ENCODE results near the gene GPR173.

Gene GPR173

GRCh38 chrX:53048169-53049126 is at the start of gene GPR173:
Gene GPR173, plus strand, starts transcription at chrX:53048789. Its CDS starts 27,833 bp downstream, at chrX:53076622.
- DNase-seq: no peak

DNA sequence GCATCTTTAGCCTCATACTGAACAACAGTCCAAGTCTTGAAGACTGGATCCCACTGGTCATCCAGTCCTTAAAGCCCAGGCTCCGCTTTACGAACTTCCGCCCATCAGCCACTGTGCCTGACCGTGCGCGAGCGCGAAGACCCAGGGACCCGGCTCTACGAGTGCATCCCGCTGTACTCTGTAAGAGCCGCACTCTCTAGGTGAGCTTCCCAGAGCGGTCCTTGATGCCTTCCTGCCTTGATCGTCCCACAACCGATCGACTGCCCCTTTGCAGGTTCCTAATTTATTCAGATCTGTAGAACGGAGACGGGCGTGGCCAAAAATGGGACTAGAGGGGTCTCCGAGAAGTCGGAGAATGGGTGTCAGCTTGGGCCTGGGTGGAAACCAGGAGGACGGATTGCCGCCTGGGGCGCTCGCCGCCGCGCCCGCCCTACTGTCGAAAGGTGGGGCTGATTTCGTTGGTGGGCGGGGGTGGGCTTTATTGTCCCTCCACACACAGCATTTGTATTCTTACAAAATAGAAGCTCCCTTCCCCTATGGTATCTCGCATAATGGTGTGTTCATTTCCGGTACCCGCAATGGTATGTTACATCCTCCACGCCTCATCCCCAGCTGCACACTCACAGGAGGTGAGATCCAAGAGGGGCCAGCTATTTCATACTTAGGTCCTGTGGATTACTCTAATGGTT is 48.0 kb upstream of the GPR173 start:
- no peak for DNase-seq

GRCh38 chrX:53001958-53002357 is 46.6 kb upstream of the GPR173 start:
- DNase-seq: no peak

GRCh38 chrX:53003111-53003510 is 45.5 kb upstream of the GPR173 start:
- DNase-seq: no peak

DNA sequence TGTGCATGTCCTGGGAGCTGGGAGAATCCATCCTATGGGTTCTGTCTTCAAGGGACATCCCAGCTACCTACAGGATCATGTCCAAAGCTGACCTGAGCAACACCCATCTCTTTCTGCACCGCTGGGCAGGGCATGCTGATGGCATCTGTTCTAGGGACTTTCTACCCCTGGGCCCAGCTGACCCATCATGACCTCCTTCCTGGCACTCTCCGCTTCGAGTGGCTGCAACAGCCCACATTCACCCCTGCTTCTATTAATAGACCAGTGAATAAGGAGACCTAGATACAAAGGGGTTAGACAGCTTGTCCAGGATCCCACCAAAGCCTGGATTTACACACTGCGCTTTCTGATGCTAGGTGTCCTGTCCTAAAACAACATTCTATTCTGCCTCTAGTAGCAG is 44.6 kb upstream of the GPR173 start:
- DNase-seq: no peak

DNA sequence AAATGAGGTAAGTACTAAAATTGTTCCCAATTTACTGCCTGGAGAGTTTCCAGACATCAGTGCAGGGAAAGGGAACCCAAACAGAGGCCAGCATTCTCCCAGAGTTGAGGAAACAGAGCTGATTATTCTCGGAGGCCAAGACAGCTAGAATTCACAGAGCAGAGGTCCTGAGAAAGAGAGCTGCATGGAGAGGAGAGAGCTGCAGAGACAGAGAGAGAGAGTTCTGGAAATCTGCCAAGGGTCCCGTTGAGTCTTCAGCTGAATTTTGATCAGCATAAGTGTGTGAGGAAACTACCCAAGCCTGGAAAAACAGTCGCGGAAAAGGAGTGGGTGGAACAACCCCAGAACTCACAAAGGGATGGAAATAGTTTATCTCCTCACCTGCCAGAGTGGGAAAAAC is 43.8 kb upstream of the GPR173 start:
- DNase-seq: no peak

DNA sequence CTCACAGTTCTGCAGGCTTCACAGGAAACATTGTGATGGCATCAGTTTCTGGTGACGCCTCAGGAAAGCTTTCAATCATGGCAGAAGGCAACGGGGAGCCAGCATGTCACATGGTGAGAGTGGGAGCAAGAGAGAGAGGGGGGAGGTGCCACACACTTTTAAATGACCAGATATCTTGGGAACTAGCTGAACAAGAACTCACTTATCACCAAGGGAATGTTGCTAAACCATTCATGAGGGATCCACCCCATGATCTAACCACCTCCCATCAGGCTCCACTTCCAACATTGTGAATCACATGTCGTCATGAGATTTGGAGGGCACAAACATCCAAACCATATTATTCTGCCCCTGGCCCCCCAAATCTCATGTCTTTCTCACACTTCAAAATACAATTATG is 43.3 kb upstream of the GPR173 start:
- DNase-seq: no peak

DNA sequence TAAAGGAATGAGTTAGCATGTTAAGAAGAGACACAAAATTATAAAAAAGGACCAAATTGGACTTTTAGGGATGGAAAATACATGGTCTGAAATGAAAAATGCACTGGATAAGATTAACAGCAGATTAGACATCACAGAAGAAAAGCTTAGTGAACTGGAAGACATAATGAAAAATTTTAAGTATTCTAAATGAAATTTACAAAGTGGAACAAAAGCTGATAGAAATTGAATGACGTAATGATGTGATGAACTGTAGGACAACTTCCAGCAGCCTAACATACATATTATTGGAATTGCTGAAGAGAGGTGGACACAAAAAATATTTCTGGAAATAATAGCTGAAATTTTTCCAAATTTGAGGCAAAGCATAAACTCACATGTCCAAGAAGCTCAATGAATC is 39.6 kb upstream of the GPR173 start:
- no peak for DNase-seq

GRCh38 chrX:53013291-53013690 is 35.3 kb upstream of the GPR173 start:
- DNase-seq: no peak

GRCh38 chrX:53018627-53019026 is 30.0 kb upstream of the GPR173 start:
- no peak for DNase-seq

DNA sequence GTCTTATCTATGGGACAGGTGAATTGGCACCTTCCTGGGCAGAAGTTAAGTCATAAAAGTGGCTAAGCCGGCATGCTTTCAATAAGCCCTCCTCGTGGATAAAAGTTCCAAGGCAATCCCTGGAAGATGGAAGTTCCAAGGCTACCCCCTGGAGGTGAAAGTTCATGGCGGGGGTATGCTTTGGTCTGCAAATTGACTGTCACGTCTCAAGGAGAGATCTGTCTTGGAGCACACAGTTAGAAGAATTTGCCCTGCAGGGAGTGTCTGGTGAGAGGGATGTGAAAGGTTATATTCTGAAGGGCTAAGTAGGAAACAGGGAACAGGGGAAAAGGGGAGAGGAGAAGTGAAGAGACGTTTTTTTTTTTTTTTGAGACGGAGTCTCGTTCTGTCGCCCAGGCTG is 26.2 kb upstream of the GPR173 start:
- no peak for DNase-seq

DNA sequence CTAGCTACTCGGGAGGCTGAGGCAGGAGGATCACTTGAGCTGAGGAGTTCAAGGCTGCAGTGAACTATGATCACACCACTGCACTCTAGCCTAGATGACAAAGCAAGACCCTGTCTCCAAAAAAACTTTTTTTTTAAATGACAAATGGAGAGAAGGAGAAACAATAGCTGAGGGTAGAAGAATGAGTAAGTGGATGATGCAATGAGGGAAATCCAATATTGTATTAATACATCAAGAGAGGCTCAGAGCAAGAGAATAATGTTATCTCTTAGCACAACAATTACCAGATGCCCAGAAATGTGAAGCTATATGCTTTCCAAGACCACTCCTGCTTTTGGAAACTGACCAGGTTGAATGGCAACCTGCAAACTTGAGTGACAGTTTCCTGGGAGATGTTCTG is 19.9 kb upstream of the GPR173 start:
- DNase-seq: no peak

DNA sequence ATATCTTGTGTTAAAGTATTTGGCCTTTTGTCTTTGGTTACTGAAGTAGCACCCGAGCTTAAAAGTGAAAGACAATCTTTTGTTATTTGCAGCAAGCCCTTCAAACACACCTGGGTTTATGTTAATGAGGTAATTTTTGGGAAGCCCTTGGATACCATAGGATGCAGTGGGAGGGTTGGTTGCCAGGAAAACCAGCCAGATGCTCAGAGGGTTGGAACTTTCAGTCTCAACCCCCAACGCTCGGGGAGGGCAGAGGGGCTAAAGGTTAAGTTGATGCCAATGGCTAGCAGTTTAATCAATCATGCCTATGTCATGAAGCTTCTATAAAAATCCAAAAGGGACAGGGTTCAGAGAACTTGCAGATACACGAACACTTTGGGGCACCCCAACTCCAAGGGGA is 17.2 kb upstream of the GPR173 start:
- no peak for DNase-seq

- no peak for DNase-seq
Measured at GRCh38 chrX:53036149-53036548, 12.4 kb upstream of the GPR173 start.

GRCh38 chrX:53039236-53039635 is 9.4 kb upstream of the GPR173 start:
- no peak for DNase-seq

GRCh38 chrX:53044995-53045394 is 3.6 kb upstream of the GPR173 start:
- DNase-seq: no peak

GRCh38 chrX:53047228-53047627 is 1.4 kb upstream of the GPR173 start:
- no peak for DNase-seq

- no peak for DNase-seq
Measured at GRCh38 chrX:53049127-53049517, 533 bp downstream of the GPR173 start.

GRCh38 chrX:53050841-53051240 is 2.3 kb downstream of the GPR173 start:
- no peak for DNase-seq

DNA sequence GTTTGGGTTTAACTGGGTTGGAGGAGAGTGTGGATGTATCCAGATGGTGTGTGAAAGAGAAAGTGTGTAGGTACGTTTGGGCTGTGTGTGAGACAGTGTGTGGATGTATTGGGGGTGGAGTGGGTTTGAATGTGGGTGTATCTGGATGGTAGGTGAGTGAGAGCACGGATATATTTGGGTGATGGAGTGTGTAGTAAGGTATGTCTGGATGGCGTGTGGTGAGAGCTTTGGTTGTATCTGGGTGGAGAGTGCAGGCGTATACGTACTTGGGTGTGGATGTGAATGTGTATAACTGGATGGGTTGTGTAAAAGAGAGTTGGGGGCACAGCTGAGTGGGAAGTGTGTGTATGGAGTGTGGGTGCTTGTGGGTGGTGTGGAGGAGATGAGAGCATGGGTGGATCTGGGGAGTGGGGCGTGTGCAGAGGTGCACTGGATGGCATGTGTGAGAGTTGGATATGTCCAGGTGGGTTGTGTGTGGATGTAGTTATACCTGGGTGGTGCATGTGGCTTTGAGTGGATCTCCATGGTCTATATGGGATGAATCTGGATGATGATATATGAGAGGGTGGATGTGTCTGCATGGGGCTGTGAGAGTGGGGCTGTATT is 6.8 kb downstream of the GPR173 start:
- no peak for DNase-seq

GRCh38 chrX:53056292-53056691 is 7.7 kb downstream of the GPR173 start:
- DNase-seq: no peak

DNA sequence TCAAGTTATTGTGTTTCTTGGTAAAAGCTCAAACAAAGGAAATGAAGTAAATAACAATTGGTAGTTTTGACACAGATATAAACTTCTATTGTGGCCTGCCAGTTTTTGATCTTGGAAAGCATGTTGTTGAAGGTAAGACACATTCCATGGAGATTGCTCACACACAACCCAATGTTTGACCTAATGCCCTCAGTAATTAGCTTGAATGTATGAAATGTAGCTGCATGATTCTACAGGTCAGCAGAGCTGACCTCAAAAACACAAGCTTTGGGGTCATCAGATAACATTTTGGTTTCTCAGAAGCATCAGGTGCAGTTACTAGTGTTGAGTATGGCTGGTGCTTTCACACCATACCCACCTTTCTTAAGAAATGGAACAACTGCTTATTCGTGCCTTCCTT is 16.5 kb downstream of the GPR173 start:
- no peak for DNase-seq

- DNase-seq: no peak
Measured at GRCh38 chrX:53071064-53071463, 22.5 kb downstream of the GPR173 start.
